H1 (cell line): Measurements from ENCODE around the gene CDH26.

Experiments
- CREB1 ChIP-seq: IDR thresholded peaks from 2 replicates; pipeline ENCODE4 v1.6.1; 2012; ENCODE audit warnings: inconsistent platforms
- EZH2 ChIP-seq: fragments of 200-600 bp; sonication (generic); IDR thresholded peaks from 2 replicates; pipeline ENCODE4 v1.7.1; 2012; ENCODE audit warnings: low read depth, mild to moderate bottlenecking, moderate library complexity, low read length, inconsistent platforms; ENCODE audit not compliant: severe bottlenecking
- GTF2F1 ChIP-seq: IDR thresholded peaks from 2 replicates; pipeline ENCODE4 v1.6.1; 2012; ENCODE audit warnings: low read depth, low read length, improper control_type of control experiment, borderline replicate concordance
- SUZ12 ChIP-seq: fragments of 200-600 bp; sonication (generic); IDR thresholded peaks from 2 replicates; pipeline ENCODE4 v1.6.1; 2012; ENCODE audit warnings: mild to moderate bottlenecking, inconsistent platforms, low read length, moderate library complexity, mixed read lengths
- TEAD4 ChIP-seq: IDR thresholded peaks from 2 replicates; pipeline ENCODE4 v1.6.1; 2012; ENCODE audit warnings: low read depth, low read length, inconsistent platforms, mixed read lengths
- TF ChIP-seq, protein P1 (sequence below), 3 experiments: IDR thresholded peaks; 1 replicate in 2 of 3; 2 replicates in 1 of 3; pipeline versions ENCODE4 v1.5.1 to v1.6.1; 2011; ENCODE audit warnings: low read length in 3 of 3, mild to moderate bottlenecking in 3 of 3, inconsistent platforms in 2 of 3, low read depth in 1 of 3, moderate library complexity in 1 of 3; ENCODE audit not compliant: insufficient read depth in 1 of 3; ENCODE audit errors: control extremely low read depth in 1 of 3

DNA sequence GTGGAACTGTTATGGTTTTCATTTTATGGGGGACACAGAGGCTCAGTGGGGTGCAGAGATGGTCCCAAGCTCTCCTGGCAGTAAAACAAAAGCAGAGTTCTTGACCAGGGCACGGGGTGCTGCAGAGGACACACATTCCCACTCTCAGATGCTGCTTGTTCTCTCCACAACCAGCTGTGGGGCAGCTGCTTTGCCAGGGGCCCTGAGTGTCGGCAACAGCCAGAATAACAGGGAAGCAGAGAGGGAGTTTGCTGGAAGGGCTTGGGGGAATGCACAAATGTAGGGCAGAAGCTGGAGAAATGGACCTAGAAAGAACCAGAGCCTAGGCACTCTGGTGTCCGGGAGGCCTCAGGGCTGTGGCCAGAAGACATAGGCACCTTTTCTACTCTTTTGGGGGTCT is 93.7 kb downstream of the CDH26 start:
- no peak for TF ChIP-seq TEAD4
- TF ChIP-seq, protein P1, sequence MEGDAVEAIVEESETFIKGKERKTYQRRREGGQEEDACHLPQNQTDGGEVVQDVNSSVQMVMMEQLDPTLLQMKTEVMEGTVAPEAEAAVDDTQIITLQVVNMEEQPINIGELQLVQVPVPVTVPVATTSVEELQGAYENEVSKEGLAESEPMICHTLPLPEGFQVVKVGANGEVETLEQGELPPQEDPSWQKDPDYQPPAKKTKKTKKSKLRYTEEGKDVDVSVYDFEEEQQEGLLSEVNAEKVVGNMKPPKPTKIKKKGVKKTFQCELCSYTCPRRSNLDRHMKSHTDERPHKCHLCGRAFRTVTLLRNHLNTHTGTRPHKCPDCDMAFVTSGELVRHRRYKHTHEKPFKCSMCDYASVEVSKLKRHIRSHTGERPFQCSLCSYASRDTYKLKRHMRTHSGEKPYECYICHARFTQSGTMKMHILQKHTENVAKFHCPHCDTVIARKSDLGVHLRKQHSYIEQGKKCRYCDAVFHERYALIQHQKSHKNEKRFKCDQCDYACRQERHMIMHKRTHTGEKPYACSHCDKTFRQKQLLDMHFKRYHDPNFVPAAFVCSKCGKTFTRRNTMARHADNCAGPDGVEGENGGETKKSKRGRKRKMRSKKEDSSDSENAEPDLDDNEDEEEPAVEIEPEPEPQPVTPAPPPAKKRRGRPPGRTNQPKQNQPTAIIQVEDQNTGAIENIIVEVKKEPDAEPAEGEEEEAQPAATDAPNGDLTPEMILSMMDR (IDR thresholded peaks at IDR 0.05; ENCODE audit: control extremely low read depth in 1 of 3, insufficient read depth in 1 of 3, low read depth in 1 of 3, low read length in 3 of 3) = no peak
- no peak for TF ChIP-seq EZH2
- no peak for TF ChIP-seq GTF2F1
- no peak for TF ChIP-seq CREB1
- no peak for TF ChIP-seq SUZ12
